Hepatocyte (in vitro differentiated cells): Measurements from ENCODE around the gene SLC1A5.

ENCODE experiments used
- CTCF ChIP-seq: fragments of 200-600 bp; sonication (generic); IDR thresholded peaks from 2 replicates; pipeline ENCODE4 v1.5.1; 2016; ENCODE audit warnings: antibody characterized with exemption, mild to moderate bottlenecking; ENCODE audit not compliant: poor library complexity
- EZH2 ChIP-seq: fragments of 200-600 bp; sonication (generic); IDR thresholded peaks from 2 replicates; pipeline ENCODE4 v1.6.1; 2016; ENCODE audit warnings: antibody characterized with exemption, mild to moderate bottlenecking, borderline replicate concordance
- EZH2phosphoT487 ChIP-seq: fragments of 200-600 bp; sonication (generic); IDR thresholded peaks from one replicate; pipeline ENCODE4 v1.6.1; 2018; ENCODE audit warnings: antibody characterized with exemption, mild to moderate bottlenecking, low read depth, moderate library complexity; ENCODE audit not compliant: unreplicated experiment, severe bottlenecking

GRCh38 chr19:46736531-46737297 is 51.7 kb downstream of the SLC1A5 start:
- no peak for TF ChIP-seq CTCF
- no peak for TF ChIP-seq EZH2
- no peak for TF ChIP-seq EZH2phosphoT487
